Ishikawa (cell line): ENCODE data around the gene CTNND1.

ENCODE experiments used
- CEBPB ChIP-seq: IDR thresholded peaks from 2 replicates; pipeline ENCODE4 v1.6.1; 2012
- CREB1 ChIP-seq: IDR thresholded peaks from 2 replicates; pipeline ENCODE4 v1.6.1; 2012; ENCODE audit warnings: low read depth
- EGR1 ChIP-seq: IDR thresholded peaks from 2 replicates; pipeline ENCODE4 v1.6.1; 2012
- EP300 ChIP-seq: IDR thresholded peaks from 2 replicates; pipeline ENCODE4 v1.6.1; 2012; ENCODE audit warnings: borderline replicate concordance
- MAX ChIP-seq: IDR thresholded peaks from 2 replicates; pipeline ENCODE4 v1.6.1; 2012
- RAD21 ChIP-seq: IDR thresholded peaks from 2 replicates; pipeline ENCODE4 v1.6.1; 2012; ENCODE audit warnings: low read depth
- TCF12 ChIP-seq: IDR thresholded peaks from 2 replicates; pipeline ENCODE4 v1.6.1; 2012; ENCODE audit warnings: low read depth
- ZBTB7A ChIP-seq: IDR thresholded peaks from 2 replicates; pipeline ENCODE4 v1.6.1; 2012; ENCODE audit warnings: low read depth
- TF ChIP-seq, protein P1 (sequence below): IDR thresholded peaks from 2 replicates; pipeline ENCODE4 v1.6.1; 2012; ENCODE audit warnings: low read depth, mild to moderate bottlenecking

- TF ChIP-seq MAX (no peak), CEBPB (no peak), RAD21 (no peak), CREB1 (no peak), ZBTB7A (no peak), EGR1 (no peak), TCF12 (no peak), EP300 (no peak)
- TF ChIP-seq, protein P1, sequence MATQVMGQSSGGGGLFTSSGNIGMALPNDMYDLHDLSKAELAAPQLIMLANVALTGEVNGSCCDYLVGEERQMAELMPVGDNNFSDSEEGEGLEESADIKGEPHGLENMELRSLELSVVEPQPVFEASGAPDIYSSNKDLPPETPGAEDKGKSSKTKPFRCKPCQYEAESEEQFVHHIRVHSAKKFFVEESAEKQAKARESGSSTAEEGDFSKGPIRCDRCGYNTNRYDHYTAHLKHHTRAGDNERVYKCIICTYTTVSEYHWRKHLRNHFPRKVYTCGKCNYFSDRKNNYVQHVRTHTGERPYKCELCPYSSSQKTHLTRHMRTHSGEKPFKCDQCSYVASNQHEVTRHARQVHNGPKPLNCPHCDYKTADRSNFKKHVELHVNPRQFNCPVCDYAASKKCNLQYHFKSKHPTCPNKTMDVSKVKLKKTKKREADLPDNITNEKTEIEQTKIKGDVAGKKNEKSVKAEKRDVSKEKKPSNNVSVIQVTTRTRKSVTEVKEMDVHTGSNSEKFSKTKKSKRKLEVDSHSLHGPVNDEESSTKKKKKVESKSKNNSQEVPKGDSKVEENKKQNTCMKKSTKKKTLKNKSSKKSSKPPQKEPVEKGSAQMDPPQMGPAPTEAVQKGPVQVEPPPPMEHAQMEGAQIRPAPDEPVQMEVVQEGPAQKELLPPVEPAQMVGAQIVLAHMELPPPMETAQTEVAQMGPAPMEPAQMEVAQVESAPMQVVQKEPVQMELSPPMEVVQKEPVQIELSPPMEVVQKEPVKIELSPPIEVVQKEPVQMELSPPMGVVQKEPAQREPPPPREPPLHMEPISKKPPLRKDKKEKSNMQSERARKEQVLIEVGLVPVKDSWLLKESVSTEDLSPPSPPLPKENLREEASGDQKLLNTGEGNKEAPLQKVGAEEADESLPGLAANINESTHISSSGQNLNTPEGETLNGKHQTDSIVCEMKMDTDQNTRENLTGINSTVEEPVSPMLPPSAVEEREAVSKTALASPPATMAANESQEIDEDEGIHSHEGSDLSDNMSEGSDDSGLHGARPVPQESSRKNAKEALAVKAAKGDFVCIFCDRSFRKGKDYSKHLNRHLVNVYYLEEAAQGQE: no peak
Measured at GRCh38 chr11:57801183-57801485, 39.5 kb downstream of the CTNND1 start.
